ENCODE data around the gene C2CD4C. TPM values are rescaled to one million over a fixed set of nuclear protein-coding genes. Genes with fewer than 3 reads are reported as not detected.
A peak's percentile ranks its signal among the peaks of the same experiment; 100 is the strongest.

C2CD4C gene
- total and polyA plus RNA-seq, 2 donors from 2014 or later: 0.99 to 1.9 TPM

DNA sequence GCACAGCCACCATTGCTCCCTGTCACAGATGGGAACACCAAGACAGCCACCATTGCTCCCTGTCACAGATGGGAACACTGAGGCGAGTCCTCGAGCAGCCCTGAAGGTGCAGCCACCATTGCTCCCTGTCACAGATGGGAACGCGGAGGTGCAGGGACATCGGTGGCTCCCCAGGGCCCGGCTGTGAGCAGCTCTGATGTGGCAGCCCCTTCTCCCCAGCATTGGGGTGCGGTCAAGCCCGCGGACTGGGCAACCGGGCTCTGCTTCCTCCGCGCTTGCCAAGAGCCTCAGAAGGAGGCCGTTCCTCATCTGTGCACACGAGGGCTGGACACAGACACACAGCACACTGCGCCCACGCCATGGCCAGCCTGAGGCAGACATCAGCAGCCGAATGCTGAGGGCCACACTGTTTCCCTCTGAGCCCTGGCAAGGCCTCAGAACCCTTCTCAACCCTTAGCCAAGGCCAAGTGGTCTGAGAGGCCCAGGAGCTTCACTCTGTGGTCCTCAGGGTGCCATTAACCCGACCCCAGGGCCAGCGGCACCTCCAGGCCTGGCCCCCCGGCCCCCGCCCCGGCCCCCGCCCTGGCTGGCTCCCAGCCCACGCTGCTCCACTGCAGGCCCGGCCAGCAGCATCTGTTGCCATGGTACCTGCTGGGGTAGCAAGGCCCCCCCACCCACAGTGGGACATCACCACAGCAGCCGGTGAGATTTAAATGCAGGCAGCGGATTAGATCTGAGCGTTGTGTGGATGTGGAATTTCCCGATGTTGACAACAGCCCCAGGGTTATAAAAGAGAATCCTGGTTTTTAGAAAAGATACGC, 18.4 kb downstream of the C2CD4C start:
- H3K4me1 ChIP-seq (ENCODE audit: control insufficient read depth in 2 of 3, insufficient read depth in 2 of 3, low read depth in 1 of 3, low read length in 3 of 3): no peaks in the 10 kb centered on the region
- FAIRE-seq (no peak), DNase-seq (peak in 1 of 5 donors; percentile 41)
- no peak overlapping the region for H3K4me3 ChIP-seq (ENCODE audit: low read length in 3 of 3)
- H3K9ac ChIP-seq (ENCODE audit: low read length in 3 of 3): no peak overlapping the region
- H3K36me3 ChIP-seq (ENCODE audit: control insufficient read depth in 2 of 3, insufficient read depth in 3 of 3, low read length in 3 of 3): no peaks in the 10 kb centered on the region
- H3K27ac ChIP-seq (ENCODE audit: low read depth in 2 of 2, low read length in 2 of 2): no peak overlapping the region
- TF ChIP-seq, protein P1, sequence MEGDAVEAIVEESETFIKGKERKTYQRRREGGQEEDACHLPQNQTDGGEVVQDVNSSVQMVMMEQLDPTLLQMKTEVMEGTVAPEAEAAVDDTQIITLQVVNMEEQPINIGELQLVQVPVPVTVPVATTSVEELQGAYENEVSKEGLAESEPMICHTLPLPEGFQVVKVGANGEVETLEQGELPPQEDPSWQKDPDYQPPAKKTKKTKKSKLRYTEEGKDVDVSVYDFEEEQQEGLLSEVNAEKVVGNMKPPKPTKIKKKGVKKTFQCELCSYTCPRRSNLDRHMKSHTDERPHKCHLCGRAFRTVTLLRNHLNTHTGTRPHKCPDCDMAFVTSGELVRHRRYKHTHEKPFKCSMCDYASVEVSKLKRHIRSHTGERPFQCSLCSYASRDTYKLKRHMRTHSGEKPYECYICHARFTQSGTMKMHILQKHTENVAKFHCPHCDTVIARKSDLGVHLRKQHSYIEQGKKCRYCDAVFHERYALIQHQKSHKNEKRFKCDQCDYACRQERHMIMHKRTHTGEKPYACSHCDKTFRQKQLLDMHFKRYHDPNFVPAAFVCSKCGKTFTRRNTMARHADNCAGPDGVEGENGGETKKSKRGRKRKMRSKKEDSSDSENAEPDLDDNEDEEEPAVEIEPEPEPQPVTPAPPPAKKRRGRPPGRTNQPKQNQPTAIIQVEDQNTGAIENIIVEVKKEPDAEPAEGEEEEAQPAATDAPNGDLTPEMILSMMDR (IDR thresholded peaks at IDR 0.05; ENCODE audit: borderline replicate concordance, extremely low read depth, insufficient read depth): no peak
- no peaks in the 10 kb centered on the region for H3K9me3 ChIP-seq (ENCODE audit: control insufficient read depth in 2 of 3, insufficient read depth in 1 of 3, low read length in 3 of 3)
- intact Hi-C loops (cut with DNase I): no loop called here
- no peaks in the 10 kb centered on the region for H3K27me3 ChIP-seq (ENCODE audit: control insufficient read depth, insufficient read depth, low read length)

DNA sequence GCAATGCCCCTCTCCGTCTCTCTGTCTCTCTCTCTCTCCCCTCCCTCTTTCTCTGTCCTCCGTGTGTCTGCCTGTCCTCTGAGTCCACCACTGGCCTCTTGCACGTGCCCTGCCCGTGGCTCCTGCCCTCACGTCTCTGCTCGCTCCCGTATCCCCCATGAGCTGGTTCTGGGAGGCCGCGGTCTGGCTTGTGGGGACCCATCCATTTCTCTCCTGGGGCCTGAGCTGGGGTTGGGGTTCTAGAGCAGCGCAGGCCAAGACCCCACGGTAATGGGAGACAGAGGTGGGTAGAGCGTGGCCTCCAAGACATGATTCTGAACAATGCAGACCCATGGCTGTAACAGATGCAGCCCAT, 19.0 kb downstream of the C2CD4C start:
- no peak overlapping the region for H3K9ac ChIP-seq (ENCODE audit: low read length in 3 of 3)
- peak in 1 of 5 donors; percentile 31 for DNase-seq
- H3K27me3 ChIP-seq (ENCODE audit: control insufficient read depth, insufficient read depth, low read length): no peaks in the 10 kb centered on the region
- TF ChIP-seq, protein P1 (IDR thresholded peaks at IDR 0.05; ENCODE audit: borderline replicate concordance, extremely low read depth, insufficient read depth): no peak
- H3K4me3 ChIP-seq (ENCODE audit: low read length in 3 of 3): no peak overlapping the region
- no peak for FAIRE-seq
- H3K36me3 ChIP-seq (ENCODE audit: control insufficient read depth in 2 of 3, insufficient read depth in 3 of 3, low read length in 3 of 3): no peaks in the 10 kb centered on the region
- intact Hi-C loops (cut with DNase I): no loop called here
- no peaks in the 10 kb centered on the region for H3K9me3 ChIP-seq (ENCODE audit: control insufficient read depth in 2 of 3, insufficient read depth in 1 of 3, low read length in 3 of 3)
- H3K4me1 ChIP-seq (ENCODE audit: control insufficient read depth in 2 of 3, insufficient read depth in 2 of 3, low read depth in 1 of 3, low read length in 3 of 3): no peaks in the 10 kb centered on the region
- H3K27ac ChIP-seq (ENCODE audit: low read depth in 2 of 2, low read length in 2 of 2): no peak overlapping the region

DNA sequence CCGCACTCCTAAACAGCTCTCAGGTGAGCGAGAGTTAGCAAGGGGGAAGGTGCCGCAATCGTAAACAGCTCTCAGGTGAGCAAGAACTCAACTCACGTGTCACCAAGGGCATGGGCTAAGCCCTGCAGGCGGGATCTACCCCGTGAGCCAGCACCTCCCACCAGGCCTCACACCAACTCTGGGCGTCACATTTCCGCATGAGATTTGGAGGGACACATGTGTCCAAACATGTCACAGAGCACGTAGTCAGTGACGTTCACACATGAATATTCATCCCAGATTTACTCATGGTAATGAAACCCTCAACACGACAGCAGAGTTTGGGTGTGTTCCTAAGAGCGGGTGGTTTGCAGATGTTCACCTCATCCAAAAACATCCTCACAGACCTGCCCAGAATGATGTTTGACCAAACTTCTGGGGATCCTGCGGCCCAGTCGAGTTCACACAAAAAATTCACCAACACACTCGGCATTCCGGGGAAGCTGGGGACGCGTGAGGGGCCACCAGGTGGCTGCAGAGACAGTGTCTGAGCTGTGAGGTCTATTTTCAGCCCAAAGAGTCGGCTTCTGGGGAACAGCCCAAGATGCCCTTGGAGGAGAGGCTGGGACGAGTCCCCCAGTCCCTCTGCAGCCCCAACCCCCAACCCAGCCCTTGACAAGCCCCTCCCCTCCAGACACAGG, 19.6 kb downstream of the C2CD4C start:
- no peaks in the 10 kb centered on the region for H3K27me3 ChIP-seq (ENCODE audit: control insufficient read depth, insufficient read depth, low read length)
- no peak overlapping the region for H3K4me3 ChIP-seq (ENCODE audit: low read length in 3 of 3)
- DNase-seq: peak in 2 of 5 donors; percentile 30 to 43
- H3K9ac ChIP-seq (ENCODE audit: low read length in 3 of 3): no peak overlapping the region
- peaks cover 0 to under 1% (median 0%) of the 10 kb centered on the region in 3 donors for H3K4me1 ChIP-seq (ENCODE audit: control insufficient read depth in 2 of 3, insufficient read depth in 2 of 3, low read depth in 1 of 3, low read length in 3 of 3)
- H3K27ac ChIP-seq (ENCODE audit: low read depth in 2 of 2, low read length in 2 of 2): no peak overlapping the region
- H3K9me3 ChIP-seq (ENCODE audit: control insufficient read depth in 2 of 3, insufficient read depth in 1 of 3, low read length in 3 of 3): no peaks in the 10 kb centered on the region
- TF ChIP-seq, protein P1 (IDR thresholded peaks at IDR 0.05; ENCODE audit: borderline replicate concordance, extremely low read depth, insufficient read depth): no peak
- intact Hi-C loops (cut with DNase I): no loop called here
- FAIRE-seq: no peak
- H3K36me3 ChIP-seq (ENCODE audit: control insufficient read depth in 2 of 3, insufficient read depth in 3 of 3, low read length in 3 of 3): no peaks in the 10 kb centered on the region

All from kidney (tissue), 14 donors.